A549 (cell line): ENCODE data around the gene ASAP2. TPM values are rescaled to one million over a fixed set of nuclear protein-coding genes. Genes with fewer than 3 reads are reported as not detected.

Experiments used
- ATAC-seq, 2 experiments: fragments of 200-7000 bp in 1 of 2; fragments of >200 bp in 1 of 2; cut with Nextera tagmentation in 1 of 2; cut with Tn5 transposase in 1 of 2; 3 replicates each; pipeline versions ENCODE4 v1.8.0 to v1.9.1; 2018 to 2020; ENCODE audit warnings: mild to moderate bottlenecking in 1 of 2, moderate library complexity in 1 of 2
- CTCF ChIA-PET: fragments of 300-600 bp; sonication (Branson Sonifier 250); formaldehyde crosslinking; extraction: SDS; loops from one replicate; lab custom pipeline; 2021; ENCODE audit warnings: antibody characterized with exemption, inconsistent platforms; lab: Yijun Ruan, JAX
- POLR2A ChIA-PET: fragments of 350-600 bp; formaldehyde crosslinking; extraction: SDS; loops from one replicate; lab custom pipeline; 2021; ENCODE audit warnings: antibody characterized with exemption, inconsistent platforms; lab: Yijun Ruan, JAX
- DNase-seq, 2 experiments: peaks; one replicate each; pipeline versions ENCODE4 v3.0.0 to v3.0.0-alpha.2; 2011 to 2016; ENCODE audit warnings: low read depth in 1 of 2, low spot score in 1 of 2
- FAIRE-seq: peaks from 2 replicates; lab custom pipeline; 2011; peaks lifted over from hg19 to GRCh38; lab: Jason Lieb, UNC
- H3K27ac ChIP-seq, 2 experiments: fragments of >200 bp; sonication (Bioruptor Twin); formaldehyde crosslinking; 3 replicates each; pipeline ENCODE4 v1.5.1; 2016 to 2017
- H3K4me1 ChIP-seq: fragments of >200 bp; sonication (Bioruptor Twin); formaldehyde crosslinking; 3 replicates; pipeline ENCODE4 v1.6.1; 2016
- H3K4me2 ChIP-seq: fragments of >200 bp; sonication (Bioruptor Twin); formaldehyde crosslinking; 3 replicates; pipeline ENCODE4 v1.6.1; 2016
- H3K4me3 ChIP-seq: fragments of >200 bp; sonication (Bioruptor Twin); formaldehyde crosslinking; 3 replicates; pipeline ENCODE4 v1.5.1; 2016
- H3K9me3 ChIP-seq: fragments of >200 bp; sonication (Bioruptor Twin); formaldehyde crosslinking; 3 replicates; pipeline ENCODE4 v1.6.1; 2016
- ATOH8 ChIP-seq: fragments of 250-450 bp; sonication (Bioruptor Pico); IDR thresholded peaks from 2 replicates; pipeline ENCODE4 v1.5.0; 2020; ENCODE audit warnings: low read depth, mild to moderate bottlenecking, moderate library complexity
- CHD2 ChIP-seq: fragments of 150-350 bp; IDR thresholded peaks from 2 replicates; pipeline ENCODE4 v1.6.1; 2014; ENCODE audit warnings: low read length; ENCODE audit not compliant: partially characterized antibody
- EHF ChIP-seq: fragments of 250-450 bp; sonication (Bioruptor Pico); IDR thresholded peaks from 2 replicates; pipeline ENCODE4 v1.5.0; 2020; ENCODE audit warnings: mild to moderate bottlenecking
- EHMT2 ChIP-seq: fragments of 200-600 bp; sonication (generic); IDR thresholded peaks from 2 replicates; pipeline ENCODE4 v1.6.1; 2016; ENCODE audit warnings: antibody characterized with exemption, low read depth, mild to moderate bottlenecking, moderate library complexity
- EP300 ChIP-seq, 2 experiments: fragments of >200 bp; sonication (Bioruptor Twin); formaldehyde crosslinking; IDR thresholded peaks; 2 replicates in 1 of 2; 3 replicates in 1 of 2; pipeline ENCODE4 v1.6.1; 2016 to 2017
- ESRRA ChIP-seq: fragments of 150-350 bp; IDR thresholded peaks from 2 replicates; pipeline ENCODE4 v1.6.1; 2014; ENCODE audit warnings: mild to moderate bottlenecking, low read length, borderline replicate concordance
- FOSL2 ChIP-seq, 2 experiments: fragments of 450-650 bp in 1 of 2; fragments of >200 bp in 1 of 2; sonication (Bioruptor Twin) in 1 of 2; formaldehyde crosslinking; IDR thresholded peaks; 2 replicates each; pipeline versions ENCODE4 v1.5.0 to v1.6.1; 2016 to 2020; ENCODE audit warnings: mild to moderate bottlenecking in 1 of 2, moderate library complexity in 1 of 2
- GATA3 ChIP-seq: IDR thresholded peaks from 2 replicates; pipeline ENCODE4 v1.6.1; 2012; ENCODE audit warnings: borderline replicate concordance
- HDAC2 ChIP-seq: fragments of 200-600 bp; sonication (generic); IDR thresholded peaks from 2 replicates; pipeline ENCODE4 v1.6.1; 2016
- HOXB13 ChIP-seq: fragments of 250-450 bp; sonication (Bioruptor Pico); IDR thresholded peaks from 2 replicates; pipeline ENCODE4 v1.5.0; 2020; ENCODE audit warnings: low read depth, mild to moderate bottlenecking, moderate library complexity
- NFE2L2 ChIP-seq: fragments of 150-350 bp; conservative IDR thresholded peaks from 2 replicates; pipeline ENCODE4 v1.6.1; 2014; ENCODE audit warnings: low read length
- POLR2AphosphoS2 ChIP-seq: conservative IDR thresholded peaks from 2 replicates; pipeline ENCODE4 v1.6.1; 2012; ENCODE audit warnings: low read length, improper control_type of control experiment, inconsistent platforms
- RARB ChIP-seq: fragments of 250-450 bp; sonication (Bioruptor Pico); IDR thresholded peaks from 2 replicates; pipeline ENCODE4 v1.8.0; 2021; ENCODE audit warnings: mild to moderate bottlenecking, moderate library complexity
- RCOR1 ChIP-seq: fragments of 150-350 bp; IDR thresholded peaks from 2 replicates; pipeline ENCODE4 v1.6.1; 2014; ENCODE audit warnings: antibody characterized with exemption, low read length, low read depth
- RNF2 ChIP-seq: fragments of 200-600 bp; sonication (generic); IDR thresholded peaks from 2 replicates; pipeline ENCODE4 v1.6.1; 2016; ENCODE audit warnings: low read depth, mild to moderate bottlenecking, antibody characterized with exemption, moderate library complexity, borderline replicate concordance
- SMC3 ChIP-seq: fragments of >200 bp; sonication (Bioruptor Twin); formaldehyde crosslinking; IDR thresholded peaks from 3 replicates; pipeline ENCODE4 v1.6.1; 2018; ENCODE audit warnings: inconsistent platforms
- TFCP2L1 ChIP-seq: fragments of 250-450 bp; sonication (Bioruptor Pico); IDR thresholded peaks from 2 replicates; pipeline ENCODE4 v1.5.0; 2021; ENCODE audit warnings: mild to moderate bottlenecking
- TP53 ChIP-seq: fragments of 250-450 bp; sonication (Bioruptor Pico); IDR thresholded peaks from 2 replicates; pipeline ENCODE4 v1.5.0; 2021; ENCODE audit warnings: mild to moderate bottlenecking, moderate library complexity
- ZC3H11A ChIP-seq: fragments of 450-650 bp; IDR thresholded peaks from 2 replicates; pipeline ENCODE4 v1.6.1; 2014; ENCODE audit warnings: antibody characterized with exemption, mild to moderate bottlenecking
- ZFP36 ChIP-seq: fragments of 450-650 bp; IDR thresholded peaks from 2 replicates; pipeline ENCODE4 v1.6.1; 2014; ENCODE audit warnings: borderline replicate concordance; ENCODE audit not compliant: partially characterized antibody
- ZSCAN20 ChIP-seq: fragments of 250-450 bp; sonication (Bioruptor Pico); IDR thresholded peaks from 2 replicates; pipeline ENCODE4 v1.8.0; 2022; ENCODE audit warnings: mild to moderate bottlenecking, moderate library complexity
- WGBS: methylation state at CpG from one replicate; pipeline ENCODE4 v1.1.6; 2017; ENCODE audit errors: missing lambda C conversion rate; 5-methylcytosine and 5-hydroxymethylcytosine counted together
- polyA plus RNA-seq, 4 experiments: library from polyadenylated mRNA; depleted of rRNA in 3 of 4; stranded (reverse); fragments of >200 nt; fragmentation: RNase III in 1 of 4; extraction: RNeasy Plus Mini Kit Qiagen cat#74134 plus additional on column Dnase treatment in 1 of 4; gene quantifications; 2 replicates in 3 of 4; 3 replicates in 1 of 4; pipeline ENCODE4 v1.2.3, GENCODE V29; 2011 to 2017
- TF ChIP-seq, protein P1 (sequence below): IDR thresholded peaks from 2 replicates; pipeline ENCODE4 v1.6.1; 2012; ENCODE audit warnings: low read depth, borderline replicate concordance
- TF ChIP-seq, protein P2 (sequence below): fragments of >200 bp; sonication (Bioruptor Twin); formaldehyde crosslinking; IDR thresholded peaks from 3 replicates; pipeline ENCODE4 v1.6.1; 2016

The ASAP2 gene
- polyA plus RNA-seq, 2 of the 4 experiments (the other 2 are of a cell fraction): 17.8 to 27.9 TPM

DNA sequence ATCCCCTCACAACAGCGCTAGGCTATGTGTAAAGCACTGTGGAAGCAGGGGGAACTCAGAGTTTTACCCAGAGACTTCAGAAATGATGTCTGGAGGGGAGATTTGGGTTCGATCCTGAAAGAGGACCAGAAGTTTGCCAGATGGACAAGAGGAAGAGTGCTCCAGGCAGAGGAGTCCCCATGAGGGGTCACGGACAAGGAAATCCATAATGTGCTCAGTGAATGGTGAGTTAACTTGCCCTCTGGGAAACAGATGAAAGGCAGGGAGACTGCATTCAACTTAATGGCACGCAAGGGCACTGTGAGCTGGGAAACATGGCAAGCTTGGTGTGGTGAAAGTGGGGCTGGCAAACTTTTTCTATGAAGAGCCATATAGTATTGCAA, 6.0 kb upstream of the ASAP2 start:
- Histone ChIP-seq H3K9me3 (no peaks in the 10 kb centered on the region), H3K4me1 (peaks cover 11% of the 10 kb centered on the region), H3K4me3 (no peak overlapping the region), H3K4me2 (no peak overlapping the region), H3K27ac (no peak overlapping the region)
- ChIA-PET CTCF (interaction anchor here (1.0 to 1.4 kb wide), 4 partner anchors 57 to 133 kb away, joined by 3 to 5 read pairs (median 4); no protein-coding TSS in a partner anchor), POLR2A (no interaction called here)
- no peak for DNase-seq
- ATAC-seq: peak in 1 of 2 experiments; percentile 40; a peak in 1 of 6 replicates
- FAIRE-seq: no peak
- TF ChIP-seq, protein P1, sequence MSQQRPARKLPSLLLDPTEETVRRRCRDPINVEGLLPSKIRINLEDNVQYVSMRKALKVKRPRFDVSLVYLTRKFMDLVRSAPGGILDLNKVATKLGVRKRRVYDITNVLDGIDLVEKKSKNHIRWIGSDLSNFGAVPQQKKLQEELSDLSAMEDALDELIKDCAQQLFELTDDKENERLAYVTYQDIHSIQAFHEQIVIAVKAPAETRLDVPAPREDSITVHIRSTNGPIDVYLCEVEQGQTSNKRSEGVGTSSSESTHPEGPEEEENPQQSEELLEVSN: no peak
- TF ChIP-seq TFCP2L1 (CRISPR knock-in tag) (no peak), EHMT2 (no peak), POLR2AphosphoS2 (no peak), EHF (no peak), ZC3H11A (no peak), ATOH8 (CRISPR knock-in tag) (no peak), TP53 (CRISPR knock-in tag) (no peak)
- WGBS: 82% methylated on average over 4 of the region's 4 CpGs

GRCh38 chr2:9201185-9201891, 5.3 kb upstream of the ASAP2 start:
- ATAC-seq (no peak), DNase-seq (no peak)

GRCh38 chr2:9203006-9203405, 3.6 kb upstream of the ASAP2 start:
- ChIA-PET CTCF (interaction anchor here (0.9 to 1.2 kb wide), 3 partner anchors 60 to 168 kb away, joined by 4 read pairs; no protein-coding TSS in a partner anchor), POLR2A (no interaction called here)
- FAIRE-seq (no peak), ATAC-seq (no peak), DNase-seq (no peak)
- H3K4me1 ChIP-seq: peaks cover 13% of the 10 kb centered on the region
- TF ChIP-seq RNF2 (no peak), CHD2 (no peak), FOSL2 (IDR thresholded peaks at IDR 0.05) (no peak), FOSL2 (CRISPR knock-in tag; IDR thresholded peaks at IDR 0.05) (no peak), EHF (no peak), SMC3 (no peak), ZSCAN20 (CRISPR knock-in tag) (no peak), ZFP36 (no peak)
- TF ChIP-seq, protein P1: no peak
- no peaks in the 10 kb centered on the region for H3K9me3 ChIP-seq
- no peak overlapping the region for H3K4me2 ChIP-seq
- no peak overlapping the region for H3K4me3 ChIP-seq
- H3K27ac ChIP-seq: no peak overlapping the region
- WGBS: 97% methylated on average over 3 of the region's 3 CpGs

More at GRCh38 chr2:9201185-9201891, 5.3 kb upstream of the ASAP2 start:
- no peaks in the 10 kb centered on the region for H3K9me3 ChIP-seq
- 83% methylated on average over 5 of the region's 5 CpGs for WGBS
- no peak for FAIRE-seq
- no peak overlapping the region for H3K27ac ChIP-seq
- H3K4me3 ChIP-seq: no peak overlapping the region
- H3K4me1 ChIP-seq: peaks cover 13% of the 10 kb centered on the region
- TF ChIP-seq POLR2AphosphoS2: no peak
- TF ChIP-seq RARB (CRISPR knock-in tag): no peak
- no peak for TF ChIP-seq ESRRA
- TF ChIP-seq GATA3: no peak
- no peak for TF ChIP-seq SMC3
- TF ChIP-seq HOXB13: no peak
- TF ChIP-seq, protein P2, sequence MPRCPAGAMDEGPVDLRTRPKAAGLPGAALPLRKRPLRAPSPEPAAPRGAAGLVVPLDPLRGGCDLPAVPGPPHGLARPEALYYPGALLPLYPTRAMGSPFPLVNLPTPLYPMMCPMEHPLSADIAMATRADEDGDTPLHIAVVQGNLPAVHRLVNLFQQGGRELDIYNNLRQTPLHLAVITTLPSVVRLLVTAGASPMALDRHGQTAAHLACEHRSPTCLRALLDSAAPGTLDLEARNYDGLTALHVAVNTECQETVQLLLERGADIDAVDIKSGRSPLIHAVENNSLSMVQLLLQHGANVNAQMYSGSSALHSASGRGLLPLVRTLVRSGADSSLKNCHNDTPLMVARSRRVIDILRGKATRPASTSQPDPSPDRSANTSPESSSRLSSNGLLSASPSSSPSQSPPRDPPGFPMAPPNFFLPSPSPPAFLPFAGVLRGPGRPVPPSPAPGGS: no peak
- no peak for TF ChIP-seq HDAC2
- no peak for TF ChIP-seq EP300 (IDR thresholded peaks at IDR 0.05)
- no peak for TF ChIP-seq RCOR1
- no peak for TF ChIP-seq NFE2L2
- no peak for TF ChIP-seq EHMT2
- CTCF ChIA-PET: interaction anchor here (1.0 to 1.4 kb wide), 3 partner anchors 58 to 132 kb away, joined by 4 to 5 read pairs (median 4); no protein-coding TSS in a partner anchor
- no peak overlapping the region for H3K4me2 ChIP-seq
- POLR2A ChIA-PET: no interaction called here
